ENCODE measurements around the gene NFASC. TPM values are rescaled to one million over a fixed set of nuclear protein-coding genes. Genes with fewer than 3 reads are reported as not detected.

The NFASC gene
- total and polyA plus RNA-seq, 4 donors: 0.23 to 5.4 (median 1.9) TPM

DNA sequence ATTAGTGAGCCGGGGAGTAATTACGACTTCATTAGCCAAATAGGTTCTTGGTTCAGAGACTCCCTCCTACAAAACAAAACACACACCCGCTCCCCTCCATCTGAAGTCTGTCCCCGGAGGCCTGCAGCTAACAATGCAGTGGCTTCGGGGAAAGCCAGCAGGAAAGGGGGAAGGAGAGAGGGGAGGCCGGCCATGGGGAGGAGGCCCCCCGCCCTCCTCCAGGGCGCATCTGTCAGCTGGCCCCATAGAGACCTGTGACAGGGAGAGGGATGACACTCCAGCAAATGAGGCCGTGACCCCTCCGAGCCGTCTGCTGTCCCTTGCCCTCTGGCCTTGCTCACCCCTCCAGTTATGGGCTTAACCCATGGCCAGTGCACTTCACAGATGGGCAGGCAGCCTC is 160.2 kb downstream of the NFASC start (continued):
- TF ChIP-seq, protein P1, sequence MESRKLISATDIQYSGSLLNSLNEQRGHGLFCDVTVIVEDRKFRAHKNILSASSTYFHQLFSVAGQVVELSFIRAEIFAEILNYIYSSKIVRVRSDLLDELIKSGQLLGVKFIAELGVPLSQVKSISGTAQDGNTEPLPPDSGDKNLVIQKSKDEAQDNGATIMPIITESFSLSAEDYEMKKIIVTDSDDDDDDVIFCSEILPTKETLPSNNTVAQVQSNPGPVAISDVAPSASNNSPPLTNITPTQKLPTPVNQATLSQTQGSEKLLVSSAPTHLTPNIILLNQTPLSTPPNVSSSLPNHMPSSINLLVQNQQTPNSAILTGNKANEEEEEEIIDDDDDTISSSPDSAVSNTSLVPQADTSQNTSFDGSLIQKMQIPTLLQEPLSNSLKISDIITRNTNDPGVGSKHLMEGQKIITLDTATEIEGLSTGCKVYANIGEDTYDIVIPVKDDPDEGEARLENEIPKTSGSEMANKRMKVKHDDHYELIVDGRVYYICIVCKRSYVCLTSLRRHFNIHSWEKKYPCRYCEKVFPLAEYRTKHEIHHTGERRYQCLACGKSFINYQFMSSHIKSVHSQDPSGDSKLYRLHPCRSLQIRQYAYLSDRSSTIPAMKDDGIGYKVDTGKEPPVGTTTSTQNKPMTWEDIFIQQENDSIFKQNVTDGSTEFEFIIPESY (IDR thresholded peaks at IDR 0.05): no peak
- TF ChIP-seq EGR1 (IDR thresholded peaks at IDR 0.05; ENCODE audit: low read depth in 2 of 2) (no peak), TAF1 (conservative IDR thresholded peaks at IDR 0.05) (no peak), FOXA2 (IDR thresholded peaks at IDR 0.05) (no peak), HNF4A (conservative IDR thresholded peaks at IDR 0.05) (no peak), FOXA1 (IDR thresholded peaks at IDR 0.05) (no peak), RAD21 (IDR thresholded peaks at IDR 0.05) (no peak)
- TF ChIP-seq, protein P2, sequence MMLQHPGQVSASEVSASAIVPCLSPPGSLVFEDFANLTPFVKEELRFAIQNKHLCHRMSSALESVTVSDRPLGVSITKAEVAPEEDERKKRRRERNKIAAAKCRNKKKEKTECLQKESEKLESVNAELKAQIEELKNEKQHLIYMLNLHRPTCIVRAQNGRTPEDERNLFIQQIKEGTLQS (IDR thresholded peaks at IDR 0.05): no peak

DNA sequence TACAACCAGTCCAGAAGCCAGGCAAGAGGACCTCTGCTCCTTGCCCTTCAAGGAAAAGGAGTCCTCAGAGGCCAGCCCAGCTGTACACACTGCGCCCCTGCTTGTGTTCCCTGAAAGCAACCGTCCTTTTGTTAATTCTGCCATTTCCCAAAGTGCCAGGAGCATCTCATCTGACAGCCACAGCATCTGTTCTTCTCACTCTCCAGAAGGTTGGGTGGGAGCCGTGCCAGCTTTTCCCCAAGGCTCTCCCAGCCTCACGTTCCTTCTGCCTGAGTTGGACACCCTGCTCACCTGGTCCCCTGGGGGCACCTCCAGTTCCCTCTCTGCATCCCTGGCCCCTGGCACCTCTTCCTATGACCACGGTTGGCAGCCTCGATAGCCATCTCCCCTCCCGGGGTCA is 161.8 kb downstream of the NFASC start:
- 92% methylated on average over 7 of the region's 7 CpGs for WGBS
- DNase-seq (ENCODE audit: low spot score): no peak

More for the DNA sequence above, 161.8 kb downstream of the NFASC start:
- Histone ChIP-seq H3K36me3 (ENCODE audit: control insufficient read depth in 4 of 4, insufficient read depth in 3 of 4, low read depth in 1 of 4, low read length in 3 of 4) (no peaks in the 10 kb centered on the region), H3K9me3 (ENCODE audit: control insufficient read depth in 4 of 4, low read length in 3 of 4) (no peaks in the 10 kb centered on the region), H3K27me3 (ENCODE audit: control insufficient read depth in 4 of 4, insufficient read depth in 4 of 4, low read length in 3 of 4) (no peaks in the 10 kb centered on the region), H3K27ac (ENCODE audit: low read depth in 1 of 2, low read length in 2 of 2) (no peak overlapping the region), H3K4me3 (ENCODE audit: low read depth in 1 of 3, low read length in 3 of 3) (no peak overlapping the region), H3K4me1 (ENCODE audit: control insufficient read depth in 4 of 4, insufficient read depth in 4 of 4, low read length in 3 of 4) (peaks cover 0 to 8% (median 5%) of the 10 kb centered on the region in 4 donors), H3K9ac (ENCODE audit: low read depth in 1 of 2, low read length in 2 of 2) (no peak overlapping the region)
- TF ChIP-seq FOXA2 (IDR thresholded peaks at IDR 0.05): no peak
- TF ChIP-seq EGR1 (IDR thresholded peaks at IDR 0.05; ENCODE audit: low read depth in 2 of 2): no peak
- TF ChIP-seq, protein P2 (IDR thresholded peaks at IDR 0.05): no peak
- TF ChIP-seq, protein P3, sequence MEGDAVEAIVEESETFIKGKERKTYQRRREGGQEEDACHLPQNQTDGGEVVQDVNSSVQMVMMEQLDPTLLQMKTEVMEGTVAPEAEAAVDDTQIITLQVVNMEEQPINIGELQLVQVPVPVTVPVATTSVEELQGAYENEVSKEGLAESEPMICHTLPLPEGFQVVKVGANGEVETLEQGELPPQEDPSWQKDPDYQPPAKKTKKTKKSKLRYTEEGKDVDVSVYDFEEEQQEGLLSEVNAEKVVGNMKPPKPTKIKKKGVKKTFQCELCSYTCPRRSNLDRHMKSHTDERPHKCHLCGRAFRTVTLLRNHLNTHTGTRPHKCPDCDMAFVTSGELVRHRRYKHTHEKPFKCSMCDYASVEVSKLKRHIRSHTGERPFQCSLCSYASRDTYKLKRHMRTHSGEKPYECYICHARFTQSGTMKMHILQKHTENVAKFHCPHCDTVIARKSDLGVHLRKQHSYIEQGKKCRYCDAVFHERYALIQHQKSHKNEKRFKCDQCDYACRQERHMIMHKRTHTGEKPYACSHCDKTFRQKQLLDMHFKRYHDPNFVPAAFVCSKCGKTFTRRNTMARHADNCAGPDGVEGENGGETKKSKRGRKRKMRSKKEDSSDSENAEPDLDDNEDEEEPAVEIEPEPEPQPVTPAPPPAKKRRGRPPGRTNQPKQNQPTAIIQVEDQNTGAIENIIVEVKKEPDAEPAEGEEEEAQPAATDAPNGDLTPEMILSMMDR (IDR thresholded peaks at IDR 0.05; ENCODE audit: low read depth, low read length, missing input control): no peak
- TF ChIP-seq TAF1 (conservative IDR thresholded peaks at IDR 0.05): no peak
- TF ChIP-seq HNF4G (IDR thresholded peaks at IDR 0.05): no peak
- no peak for TF ChIP-seq RAD21 (IDR thresholded peaks at IDR 0.05)
- TF ChIP-seq JUND (IDR thresholded peaks at IDR 0.05): no peak
- TF ChIP-seq, protein P4, sequence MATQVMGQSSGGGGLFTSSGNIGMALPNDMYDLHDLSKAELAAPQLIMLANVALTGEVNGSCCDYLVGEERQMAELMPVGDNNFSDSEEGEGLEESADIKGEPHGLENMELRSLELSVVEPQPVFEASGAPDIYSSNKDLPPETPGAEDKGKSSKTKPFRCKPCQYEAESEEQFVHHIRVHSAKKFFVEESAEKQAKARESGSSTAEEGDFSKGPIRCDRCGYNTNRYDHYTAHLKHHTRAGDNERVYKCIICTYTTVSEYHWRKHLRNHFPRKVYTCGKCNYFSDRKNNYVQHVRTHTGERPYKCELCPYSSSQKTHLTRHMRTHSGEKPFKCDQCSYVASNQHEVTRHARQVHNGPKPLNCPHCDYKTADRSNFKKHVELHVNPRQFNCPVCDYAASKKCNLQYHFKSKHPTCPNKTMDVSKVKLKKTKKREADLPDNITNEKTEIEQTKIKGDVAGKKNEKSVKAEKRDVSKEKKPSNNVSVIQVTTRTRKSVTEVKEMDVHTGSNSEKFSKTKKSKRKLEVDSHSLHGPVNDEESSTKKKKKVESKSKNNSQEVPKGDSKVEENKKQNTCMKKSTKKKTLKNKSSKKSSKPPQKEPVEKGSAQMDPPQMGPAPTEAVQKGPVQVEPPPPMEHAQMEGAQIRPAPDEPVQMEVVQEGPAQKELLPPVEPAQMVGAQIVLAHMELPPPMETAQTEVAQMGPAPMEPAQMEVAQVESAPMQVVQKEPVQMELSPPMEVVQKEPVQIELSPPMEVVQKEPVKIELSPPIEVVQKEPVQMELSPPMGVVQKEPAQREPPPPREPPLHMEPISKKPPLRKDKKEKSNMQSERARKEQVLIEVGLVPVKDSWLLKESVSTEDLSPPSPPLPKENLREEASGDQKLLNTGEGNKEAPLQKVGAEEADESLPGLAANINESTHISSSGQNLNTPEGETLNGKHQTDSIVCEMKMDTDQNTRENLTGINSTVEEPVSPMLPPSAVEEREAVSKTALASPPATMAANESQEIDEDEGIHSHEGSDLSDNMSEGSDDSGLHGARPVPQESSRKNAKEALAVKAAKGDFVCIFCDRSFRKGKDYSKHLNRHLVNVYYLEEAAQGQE (IDR thresholded peaks at IDR 0.05): no peak
- TF ChIP-seq FOXA1 (IDR thresholded peaks at IDR 0.05): no peak
- TF ChIP-seq, protein P1 (IDR thresholded peaks at IDR 0.05): no peak
- no peak for TF ChIP-seq SP1 (IDR thresholded peaks at IDR 0.05)
- TF ChIP-seq, protein P5, sequence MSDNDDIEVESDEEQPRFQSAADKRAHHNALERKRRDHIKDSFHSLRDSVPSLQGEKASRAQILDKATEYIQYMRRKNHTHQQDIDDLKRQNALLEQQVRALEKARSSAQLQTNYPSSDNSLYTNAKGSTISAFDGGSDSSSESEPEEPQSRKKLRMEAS (IDR thresholded peaks at IDR 0.05): no peak
